Mesenchymal stem cell (in vitro differentiated cells and primary cell): ENCODE measurements around the gene RIN3.
A peak's percentile ranks its signal among the peaks of the same experiment; 100 is the strongest.

ENCODE experiments used
- DNase-seq: peaks from one replicate; pipeline ENCODE4 v3.0.0-alpha.2; 2013
- H2AFZ ChIP-seq: one replicate; pipeline ENCODE4 v1.6.1; 2013; ENCODE audit warnings: low read depth, mild to moderate bottlenecking, control low read depth, inconsistent platforms, low read length, moderate library complexity
- H2AK5ac ChIP-seq: 2 replicates; pipeline ENCODE4 v1.6.1; 2013; ENCODE audit warnings: low read length, moderate library complexity, mild to moderate bottlenecking, inconsistent platforms; ENCODE audit not compliant: severe bottlenecking
- H2BK120ac ChIP-seq: one replicate; pipeline ENCODE4 v1.6.1; 2013; ENCODE audit warnings: low read depth, mild to moderate bottlenecking, inconsistent platforms, low read length, moderate library complexity
- H2BK12ac ChIP-seq, 2 experiments: one replicate each; pipeline ENCODE4 v1.6.1; 2013; ENCODE audit warnings: inconsistent platforms in 2 of 2, low read length in 2 of 2, mild to moderate bottlenecking in 2 of 2, moderate library complexity in 2 of 2, control low read depth in 1 of 2
- H2BK15ac ChIP-seq: one replicate; pipeline ENCODE4 v1.6.1; 2013; ENCODE audit warnings: mild to moderate bottlenecking, low read depth, inconsistent platforms; ENCODE audit not compliant: poor library complexity, severe bottlenecking
- H2BK5ac ChIP-seq: 2 replicates; pipeline ENCODE4 v1.6.1; 2013; ENCODE audit warnings: low read depth, mild to moderate bottlenecking, low read length, control low read depth, inconsistent platforms; ENCODE audit not compliant: poor library complexity, severe bottlenecking
- H3K14ac ChIP-seq, 2 experiments: one replicate each; pipeline ENCODE4 v1.6.1; 2013; ENCODE audit warnings: inconsistent platforms in 2 of 2, low read length in 2 of 2, control low read depth in 1 of 2, mild to moderate bottlenecking in 1 of 2, moderate library complexity in 1 of 2
- H3K18ac ChIP-seq, 2 experiments: one replicate each; pipeline ENCODE4 v1.6.1; 2013; ENCODE audit warnings: inconsistent platforms in 2 of 2, low read length in 2 of 2, control low read depth in 1 of 2, low read depth in 1 of 2, mild to moderate bottlenecking in 1 of 2
- H3K23ac ChIP-seq, 2 experiments: one replicate each; pipeline ENCODE4 v1.6.1; 2013; ENCODE audit warnings: inconsistent platforms in 2 of 2, low read length in 2 of 2, mild to moderate bottlenecking in 2 of 2, moderate library complexity in 2 of 2, control low read depth in 1 of 2
- H3K27ac ChIP-seq: 2 replicates; pipeline ENCODE4 v1.5.1; 2013; ENCODE audit warnings: mild to moderate bottlenecking, moderate library complexity, low read length, control low read depth, inconsistent platforms; ENCODE audit not compliant: poor library complexity, severe bottlenecking
- H3K27me3 ChIP-seq, 2 experiments: 2 replicates each; pipeline versions ENCODE4 v1.6.1 to v1.7.0; 2013; ENCODE audit warnings: low read length in 2 of 2, mild to moderate bottlenecking in 2 of 2, moderate library complexity in 2 of 2, control low read depth in 1 of 2, inconsistent platforms in 1 of 2; ENCODE audit not compliant: control insufficient read depth in 1 of 2, insufficient read depth in 1 of 2
- H3K36me3 ChIP-seq, 2 experiments: 2 replicates each; pipeline versions ENCODE4 v1.6.1 to v1.7.0; 2013; ENCODE audit warnings: low read length in 2 of 2, control low read depth in 1 of 2, inconsistent platforms in 1 of 2, low read depth in 1 of 2, mild to moderate bottlenecking in 1 of 2; ENCODE audit not compliant: insufficient read depth in 2 of 2, control insufficient read depth in 1 of 2
- H3K4ac ChIP-seq, 2 experiments: one replicate each; pipeline ENCODE4 v1.6.1; 2013; ENCODE audit warnings: inconsistent platforms in 2 of 2, low read length in 2 of 2, mild to moderate bottlenecking in 2 of 2, moderate library complexity in 2 of 2, control low read depth in 1 of 2, low read depth in 1 of 2
- H3K4me1 ChIP-seq: 2 replicates; pipeline ENCODE4 v1.6.1; 2013; ENCODE audit warnings: low read depth, low read length, control low read depth; ENCODE audit not compliant: control insufficient read depth, insufficient read depth
- H3K4me2 ChIP-seq: 2 replicates; pipeline ENCODE4 v1.6.1; 2013; ENCODE audit warnings: low read length, mild to moderate bottlenecking, inconsistent platforms; ENCODE audit not compliant: poor library complexity, severe bottlenecking
- H3K4me3 ChIP-seq, 2 experiments: 2 replicates each; pipeline versions ENCODE4 v1.5.1 to v1.7.0; 2013; ENCODE audit warnings: low read length in 2 of 2, mild to moderate bottlenecking in 2 of 2, control low read depth in 1 of 2, low read depth in 1 of 2; ENCODE audit not compliant: insufficient read depth in 1 of 2
- H3K79me1 ChIP-seq: replicated peaks from 2 replicates; pipeline ENCODE4 v1.6.1; 2013; ENCODE audit warnings: mild to moderate bottlenecking, control low read depth, low read length, inconsistent platforms; ENCODE audit not compliant: poor library complexity, severe bottlenecking
- H3K9ac ChIP-seq: 2 replicates; pipeline ENCODE4 v1.7.0; 2013; ENCODE audit warnings: mild to moderate bottlenecking, low read length, moderate library complexity
- H3K9me3 ChIP-seq: 2 replicates; pipeline ENCODE4 v1.7.0; 2013; ENCODE audit warnings: mild to moderate bottlenecking, low read length; ENCODE audit not compliant: control insufficient read depth
- H4K8ac ChIP-seq: one replicate; pipeline ENCODE4 v1.6.1; 2013; ENCODE audit warnings: inconsistent platforms, mild to moderate bottlenecking, low read length, moderate library complexity
- H4K91ac ChIP-seq: one replicate; pipeline ENCODE4 v1.6.1; 2013; ENCODE audit warnings: mild to moderate bottlenecking, low read length, inconsistent platforms
- WGBS: methylation state at CpG from one replicate; pipeline ENCODE4 v1.1.7; 2013; ENCODE audit warnings: mixed read lengths; 5-methylcytosine and 5-hydroxymethylcytosine counted together

The RIN3 gene

DNA sequence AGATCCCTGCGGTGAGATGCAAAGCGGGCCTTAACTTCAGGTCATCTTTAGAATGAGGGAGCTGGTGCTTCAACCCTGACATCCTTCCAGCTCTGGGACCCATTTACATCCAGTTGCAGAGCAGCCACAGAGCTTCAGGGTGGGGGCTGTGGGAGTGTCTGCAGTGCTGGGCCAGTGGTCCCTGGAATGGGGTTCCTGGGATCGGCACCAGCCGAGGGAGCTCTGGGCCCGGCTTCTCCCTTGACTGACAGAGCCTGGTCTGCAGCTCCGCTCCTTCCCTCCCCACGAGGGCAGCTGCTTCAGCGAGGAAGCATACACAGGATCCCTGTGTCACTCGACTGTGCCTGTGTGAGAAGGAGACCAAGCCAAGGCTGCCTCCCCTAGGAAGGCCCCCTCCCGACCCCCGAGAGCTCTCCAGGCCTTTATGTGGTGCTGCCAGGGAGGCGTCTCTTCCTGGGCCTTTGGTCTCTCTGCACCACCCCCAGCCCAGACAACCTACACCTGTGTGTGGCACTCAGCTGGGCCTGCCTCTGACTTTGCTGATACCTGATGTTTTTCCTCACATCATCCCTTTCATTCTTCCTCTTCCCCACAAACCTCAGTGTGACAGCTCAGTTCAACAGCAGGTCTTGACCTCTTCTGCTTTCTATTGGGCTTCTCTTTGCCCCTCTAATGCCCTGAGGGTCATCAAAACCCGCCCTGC is 48.1 kb upstream of the RIN3 start:
- H3K9ac ChIP-seq, result no peak overlapping the region
- H4K91ac ChIP-seq, result no peak overlapping the region
- no peak overlapping the region for H2BK15ac ChIP-seq
- H3K27ac ChIP-seq, result no peak overlapping the region
- H3K4me3 ChIP-seq, result no peak overlapping the region
- no peak overlapping the region for H3K18ac ChIP-seq
- peaks cover 6% of the 10 kb centered on the region for H3K9me3 ChIP-seq
- no peak overlapping the region for H2BK12ac ChIP-seq
- no peak overlapping the region for H2AK5ac ChIP-seq
- peaks cover 5% of the 10 kb centered on the region for H3K4me1 ChIP-seq
- no peak overlapping the region for H3K23ac ChIP-seq
- no peak for DNase-seq
- no peak overlapping the region for H3K4me2 ChIP-seq
- H3K27me3 ChIP-seq, result no peaks in the 10 kb centered on the region
- H3K79me1 ChIP-seq, result no peaks in the 10 kb centered on the region
- WGBS, result 76% methylated on average over 13 of the region's 13 CpGs
- H4K8ac ChIP-seq, result no peak overlapping the region
- H2AFZ ChIP-seq, result no peak overlapping the region
- H3K14ac ChIP-seq, result no peak overlapping the region
- H2BK5ac ChIP-seq, result no peak overlapping the region
- no peaks in the 10 kb centered on the region for H3K36me3 ChIP-seq
- H2BK120ac ChIP-seq, result no peak overlapping the region
- H3K4ac ChIP-seq, result no peak overlapping the region

- Histone ChIP-seq H3K4me1 (peaks cover 4% of the 10 kb centered on the region), H2AK5ac (no peak overlapping the region), H2BK120ac (no peak overlapping the region)
These were observed 47.5 kb upstream of the RIN3 start for GRCh38 chr14:92466059-92466458.

GRCh38 chr14:92469515-92469914 is 44.1 kb upstream of the RIN3 start:
- no peak overlapping the region for H3K23ac ChIP-seq

More at GRCh38 chr14:92466059-92466458, 47.5 kb upstream of the RIN3 start:
- H3K18ac ChIP-seq, result no peak overlapping the region
- no peak overlapping the region for H3K23ac ChIP-seq
- H2BK5ac ChIP-seq, result no peak overlapping the region
- H3K36me3 ChIP-seq, result no peaks in the 10 kb centered on the region
- no peak overlapping the region for H3K9ac ChIP-seq
- H3K27ac ChIP-seq, result no peak overlapping the region
- H3K4me2 ChIP-seq, result no peak overlapping the region
- H4K91ac ChIP-seq, result no peak overlapping the region
- no peaks in the 10 kb centered on the region for H3K27me3 ChIP-seq
- H3K14ac ChIP-seq, result no peak overlapping the region
- DNase-seq, result no peak
- H4K8ac ChIP-seq, result no peak overlapping the region
- no peak overlapping the region for H2BK12ac ChIP-seq
- no peak overlapping the region for H3K4me3 ChIP-seq
- WGBS, result 96% methylated on average over 2 of the region's 3 CpGs
- peaks cover 6% of the 10 kb centered on the region for H3K9me3 ChIP-seq
- H2BK15ac ChIP-seq, result no peak overlapping the region
- H3K4ac ChIP-seq, result no peak overlapping the region
- no peak overlapping the region for H2AFZ ChIP-seq
- no peaks in the 10 kb centered on the region for H3K79me1 ChIP-seq

DNA sequence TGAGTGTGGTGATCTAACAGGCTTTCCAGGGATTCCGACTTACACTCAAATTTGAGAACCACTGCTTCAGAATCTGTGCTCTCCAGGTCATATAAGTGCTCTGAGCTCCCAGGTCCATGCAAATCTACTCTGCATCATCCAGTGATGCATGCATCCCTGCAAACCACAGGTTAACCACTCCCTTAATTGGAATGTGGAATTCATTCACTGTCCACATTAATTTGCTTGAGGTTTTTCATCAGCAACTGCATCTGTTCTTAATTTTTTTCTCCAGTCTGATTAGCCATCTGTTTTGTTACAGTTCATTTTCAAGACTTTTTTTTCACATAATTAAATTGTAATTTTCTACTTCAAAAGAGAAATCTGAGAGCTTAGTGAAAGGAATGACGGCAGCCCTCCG is 43.4 kb upstream of the RIN3 start:
- Histone ChIP-seq H3K4me3 (no peak overlapping the region), H3K4me1 (peaks cover 10% of the 10 kb centered on the region), H4K91ac (no peak overlapping the region), H3K27ac (no peak overlapping the region), H4K8ac (no peak overlapping the region), H3K14ac (no peak overlapping the region), H3K9me3 (peaks cover 6% of the 10 kb centered on the region), H2BK120ac (no peak overlapping the region), H3K79me1 (no peaks in the 10 kb centered on the region), H2AK5ac (no peak overlapping the region), H3K27me3 (no peaks in the 10 kb centered on the region), H3K23ac (no peak overlapping the region), H3K4me2 (no peak overlapping the region), H3K9ac (peak overlapping the region; percentile 20), H3K18ac (no peak overlapping the region), H3K36me3 (no peaks in the 10 kb centered on the region), H2BK12ac (peak overlapping the region in 1 of 2 experiments; percentile 3), H2BK5ac (no peak overlapping the region), H3K4ac (no peak overlapping the region), H2BK15ac (no peak overlapping the region), H2AFZ (no peak overlapping the region)
- DNase-seq, result no peak
- WGBS, result 69% methylated on average over 3 of the region's 3 CpGs

More at GRCh38 chr14:92469515-92469914, 44.1 kb upstream of the RIN3 start:
- DNase-seq, result no peak
- no peak overlapping the region for H2BK15ac ChIP-seq
- H3K18ac ChIP-seq, result no peak overlapping the region
- no peak overlapping the region for H2AFZ ChIP-seq
- H2BK12ac ChIP-seq, result no peak overlapping the region
- no peak overlapping the region for H2BK5ac ChIP-seq
- H3K14ac ChIP-seq, result no peak overlapping the region
- H3K36me3 ChIP-seq, result no peaks in the 10 kb centered on the region
- no peak overlapping the region for H3K4me2 ChIP-seq
- no peak overlapping the region for H3K27ac ChIP-seq
- no CpG with 5 or more reads among the region's 2 CpGs for WGBS
- H4K8ac ChIP-seq, result no peak overlapping the region
- H3K9ac ChIP-seq, result no peak overlapping the region
- peaks cover 6% of the 10 kb centered on the region for H3K9me3 ChIP-seq
- no peaks in the 10 kb centered on the region for H3K27me3 ChIP-seq
- no peak overlapping the region for H2AK5ac ChIP-seq
- no peak overlapping the region for H3K4me3 ChIP-seq
- no peak overlapping the region for H4K91ac ChIP-seq
- no peak overlapping the region for H3K4ac ChIP-seq
- no peak overlapping the region for H2BK120ac ChIP-seq
- H3K79me1 ChIP-seq, result no peaks in the 10 kb centered on the region
- peaks cover 10% of the 10 kb centered on the region for H3K4me1 ChIP-seq
